Measurements from ENCODE around the gene MDC1.

The MDC1 gene

DNA sequence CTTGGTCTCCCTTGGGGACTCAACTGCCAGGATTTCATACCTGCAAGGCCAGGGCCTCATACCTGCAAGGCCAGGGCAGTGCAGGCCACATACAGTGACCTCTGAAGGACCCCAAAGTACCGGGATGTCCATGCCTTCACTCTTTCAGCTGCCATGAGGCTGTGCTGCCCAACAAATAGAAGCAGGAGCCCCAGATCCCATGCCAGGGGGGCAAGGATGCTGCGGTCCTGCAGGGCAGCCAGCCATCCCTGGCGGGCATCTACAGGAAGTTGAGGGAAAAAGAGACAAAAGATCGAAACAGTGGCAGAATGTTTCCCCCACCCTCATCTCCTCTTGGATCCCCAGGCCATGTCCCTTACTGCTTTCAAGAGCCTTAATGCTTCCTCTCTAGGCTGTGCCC is 27.1 kb downstream of the MDC1 start:
- Histone ChIP-seq H3K9ac (ENCODE audit: low read depth, low read length) (peak overlapping the region; percentile 27; the same call in 1 of the 2 replicates), H3K9me3 (ENCODE audit: control insufficient read depth, insufficient read depth, low read length) (no peaks in the 10 kb centered on the region), H3K27me3 (ENCODE audit: control insufficient read depth, insufficient read depth, low read length) (no peaks in the 10 kb centered on the region), H3K36me3 (ENCODE audit: control insufficient read depth, insufficient read depth, low read length) (no peaks in the 10 kb centered on the region; the same call in 1 of the 2 replicates), H3K4me1 (ENCODE audit: control insufficient read depth, insufficient read depth, low read length) (peaks cover 23% of the 10 kb centered on the region), H3K27ac (ENCODE audit: low read depth, low read length) (peak overlapping the region; percentile 94), H3K4me3 (ENCODE audit: low read depth, low read length) (peak overlapping the region; percentile 84)

DNA sequence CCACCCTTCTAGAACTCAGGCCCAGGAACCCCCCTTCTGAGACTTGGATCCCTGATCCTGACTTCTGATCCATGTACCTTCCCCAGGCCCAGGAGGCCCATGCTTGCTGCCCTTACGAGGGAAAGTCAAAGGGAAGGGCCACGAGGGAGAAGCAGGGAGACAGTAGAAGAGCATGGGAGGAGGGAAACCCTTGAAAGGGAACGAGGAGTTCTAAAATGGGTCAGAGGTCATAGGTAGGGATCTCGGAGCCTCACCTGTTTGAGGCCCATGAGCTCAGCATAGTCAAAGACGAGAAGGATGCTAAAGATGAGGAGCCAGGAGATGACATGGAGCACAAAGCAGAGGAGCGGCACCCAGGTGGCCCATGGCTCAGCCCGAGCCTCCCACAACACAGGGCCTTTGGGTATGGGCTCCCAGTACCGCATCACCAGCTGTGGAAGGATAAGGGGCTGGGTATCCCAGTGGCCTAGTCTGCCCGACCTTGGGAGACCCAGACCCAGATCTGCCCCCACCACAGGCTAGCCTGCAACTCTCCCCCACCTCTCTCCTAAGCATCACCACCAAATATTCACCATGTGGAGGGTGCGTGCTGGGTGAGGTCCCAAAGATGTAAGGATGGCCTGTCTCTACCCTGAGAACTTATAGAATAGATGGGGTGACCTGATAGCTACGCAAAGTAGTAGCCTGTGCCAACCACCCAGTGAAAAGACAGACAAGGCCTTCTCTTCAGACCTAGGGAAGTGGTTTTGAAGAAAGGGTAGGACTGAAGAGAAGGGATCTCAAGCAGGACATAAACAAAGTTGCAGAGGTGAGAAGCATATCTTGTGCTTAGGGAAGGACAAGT is 27.8 kb downstream of the MDC1 start:
- Histone ChIP-seq H3K9ac (ENCODE audit: low read depth, low read length) (no peak overlapping the region), H3K27ac (ENCODE audit: low read depth, low read length) (no peak overlapping the region), H3K4me3 (ENCODE audit: low read depth, low read length) (no peak overlapping the region), H3K27me3 (ENCODE audit: control insufficient read depth, insufficient read depth, low read length) (no peaks in the 10 kb centered on the region), H3K4me1 (ENCODE audit: control insufficient read depth, insufficient read depth, low read length) (peaks cover 24% of the 10 kb centered on the region), H3K36me3 (ENCODE audit: control insufficient read depth, insufficient read depth, low read length) (no peaks in the 10 kb centered on the region; the same call in 1 of the 2 replicates), H3K9me3 (ENCODE audit: control insufficient read depth, insufficient read depth, low read length) (no peaks in the 10 kb centered on the region)

DNA sequence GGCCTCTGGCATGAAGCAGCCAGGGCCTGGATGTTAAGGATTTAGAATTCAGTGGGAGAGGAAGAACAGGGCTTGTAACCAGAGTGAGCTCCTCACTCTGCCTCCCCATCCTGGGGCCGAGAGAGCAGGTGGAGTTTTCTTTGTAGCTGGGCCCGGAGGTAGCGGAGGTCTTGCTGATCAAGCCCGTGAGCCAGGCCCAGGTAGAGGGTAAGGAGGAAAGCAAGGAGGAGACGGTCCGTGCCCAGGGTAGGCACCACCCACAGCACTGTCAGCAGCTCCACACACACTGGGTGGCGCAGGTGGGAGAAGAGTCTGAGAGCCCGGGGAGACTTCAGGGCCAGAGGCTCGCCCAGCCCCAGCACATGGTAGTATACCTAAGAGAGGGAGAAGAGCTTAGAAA is 28.5 kb downstream of the MDC1 start:
- H3K4me1 ChIP-seq (ENCODE audit: control insufficient read depth, insufficient read depth, low read length), result peaks cover 29% of the 10 kb centered on the region
- no peaks in the 10 kb centered on the region for H3K9me3 ChIP-seq (ENCODE audit: control insufficient read depth, insufficient read depth, low read length)
- H3K27ac ChIP-seq (ENCODE audit: low read depth, low read length), result no peak overlapping the region
- H3K27me3 ChIP-seq (ENCODE audit: control insufficient read depth, insufficient read depth, low read length), result no peaks in the 10 kb centered on the region
- H3K4me3 ChIP-seq (ENCODE audit: low read depth, low read length), result no peak overlapping the region
- no peaks in the 10 kb centered on the region; the same call in 1 of the 2 replicates for H3K36me3 ChIP-seq (ENCODE audit: control insufficient read depth, insufficient read depth, low read length)
- H3K9ac ChIP-seq (ENCODE audit: low read depth, low read length), result no peak overlapping the region

DNA sequence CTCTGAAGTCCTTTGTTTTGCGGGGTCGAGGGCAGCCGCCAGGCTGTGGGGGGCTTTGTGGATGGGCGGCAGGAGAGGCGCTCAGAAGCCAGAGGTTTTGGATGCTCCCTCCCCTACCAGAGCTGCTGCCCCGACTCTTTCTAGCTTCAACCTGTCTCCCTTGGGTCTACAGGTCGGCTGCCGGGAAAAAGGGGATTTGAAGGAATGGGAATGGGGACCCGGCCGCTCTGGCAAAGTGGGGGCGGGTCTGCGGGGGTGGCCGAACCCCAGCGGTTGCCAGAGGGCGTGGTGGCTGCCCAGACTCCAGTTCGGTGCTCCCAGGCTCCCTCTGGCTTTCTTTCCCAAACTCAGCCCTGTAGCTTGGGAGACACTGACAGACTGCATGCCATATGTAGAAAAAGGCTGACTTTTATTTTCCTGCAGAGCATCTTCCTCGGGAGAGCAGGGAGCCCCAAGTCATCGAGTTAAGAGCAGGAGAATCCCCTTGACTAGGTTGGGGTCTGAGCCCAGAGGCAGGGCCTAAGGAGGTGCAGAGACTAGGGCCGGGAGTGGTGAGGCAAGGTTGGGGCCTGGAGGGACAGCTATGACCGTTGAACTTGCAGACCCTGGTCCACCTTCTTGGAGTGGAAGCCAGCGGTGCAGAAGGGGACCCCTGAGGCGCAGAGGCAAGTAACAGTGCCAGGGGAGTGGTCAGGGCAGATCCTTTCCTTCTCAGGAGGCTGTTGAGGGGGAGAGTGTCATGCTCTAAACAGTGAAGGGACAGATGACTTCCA is 29.2 kb downstream of the MDC1 start:
- Histone ChIP-seq H3K4me1 (ENCODE audit: control insufficient read depth, insufficient read depth, low read length) (peaks cover 36% of the 10 kb centered on the region), H3K4me3 (ENCODE audit: low read depth, low read length) (peak overlapping the region; percentile 92), H3K9me3 (ENCODE audit: control insufficient read depth, insufficient read depth, low read length) (no peaks in the 10 kb centered on the region), H3K9ac (ENCODE audit: low read depth, low read length) (peak overlapping the region; percentile 45; the same call in 1 of the 2 replicates), H3K36me3 (ENCODE audit: control insufficient read depth, insufficient read depth, low read length) (no peaks in the 10 kb centered on the region; the same call in 1 of the 2 replicates), H3K27ac (ENCODE audit: low read depth, low read length) (peak overlapping the region; percentile 84), H3K27me3 (ENCODE audit: control insufficient read depth, insufficient read depth, low read length) (no peaks in the 10 kb centered on the region)

DNA sequence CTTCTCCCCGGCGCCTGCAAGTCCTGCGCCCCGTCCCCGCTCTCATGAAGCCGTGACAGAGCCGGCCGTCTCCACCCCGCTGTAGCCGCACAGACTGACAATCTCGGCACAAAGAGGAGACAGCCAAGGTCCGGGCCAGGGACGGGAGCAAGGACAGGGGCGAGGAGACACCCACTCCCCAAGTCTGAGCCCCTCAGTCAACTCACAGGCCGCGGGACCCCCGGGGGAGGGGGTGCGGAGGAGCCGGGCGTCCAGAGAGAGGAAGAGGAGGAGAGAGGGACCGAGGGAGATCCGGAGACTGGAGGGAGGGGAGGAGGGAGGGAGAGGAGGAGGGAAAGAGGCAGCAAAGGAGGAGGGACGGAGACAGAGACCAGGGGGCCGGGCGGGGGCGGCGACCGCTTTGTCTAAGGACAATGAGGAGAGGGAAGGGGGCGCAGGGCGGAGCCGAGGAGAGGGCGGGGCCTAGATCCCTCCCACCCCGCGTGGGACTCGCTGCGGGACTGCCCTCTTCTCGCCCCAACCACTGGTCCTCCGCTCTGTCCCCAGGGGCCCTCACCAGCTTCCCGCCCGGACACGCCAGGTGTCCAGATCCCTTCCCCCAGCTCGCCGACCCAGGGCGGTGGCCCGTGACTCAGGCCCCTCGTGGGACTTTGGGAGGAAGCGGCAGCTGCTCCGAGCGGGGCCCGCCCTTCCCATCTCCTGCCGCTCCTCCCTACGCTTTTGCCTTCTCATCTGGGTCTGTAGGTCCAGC is 30.0 kb downstream of the MDC1 start:
- Histone ChIP-seq H3K9me3 (ENCODE audit: control insufficient read depth, insufficient read depth, low read length) (no peaks in the 10 kb centered on the region), H3K9ac (ENCODE audit: low read depth, low read length) (peak overlapping the region; percentile 45; the same call in 1 of the 2 replicates), H3K4me1 (ENCODE audit: control insufficient read depth, insufficient read depth, low read length) (peaks cover 43% of the 10 kb centered on the region), H3K27me3 (ENCODE audit: control insufficient read depth, insufficient read depth, low read length) (no peaks in the 10 kb centered on the region), H3K27ac (ENCODE audit: low read depth, low read length) (peak overlapping the region; percentile 84), H3K4me3 (ENCODE audit: low read depth, low read length) (peak overlapping the region; percentile 92), H3K36me3 (ENCODE audit: control insufficient read depth, insufficient read depth, low read length) (no peaks in the 10 kb centered on the region; the same call in 1 of the 2 replicates)

DNA sequence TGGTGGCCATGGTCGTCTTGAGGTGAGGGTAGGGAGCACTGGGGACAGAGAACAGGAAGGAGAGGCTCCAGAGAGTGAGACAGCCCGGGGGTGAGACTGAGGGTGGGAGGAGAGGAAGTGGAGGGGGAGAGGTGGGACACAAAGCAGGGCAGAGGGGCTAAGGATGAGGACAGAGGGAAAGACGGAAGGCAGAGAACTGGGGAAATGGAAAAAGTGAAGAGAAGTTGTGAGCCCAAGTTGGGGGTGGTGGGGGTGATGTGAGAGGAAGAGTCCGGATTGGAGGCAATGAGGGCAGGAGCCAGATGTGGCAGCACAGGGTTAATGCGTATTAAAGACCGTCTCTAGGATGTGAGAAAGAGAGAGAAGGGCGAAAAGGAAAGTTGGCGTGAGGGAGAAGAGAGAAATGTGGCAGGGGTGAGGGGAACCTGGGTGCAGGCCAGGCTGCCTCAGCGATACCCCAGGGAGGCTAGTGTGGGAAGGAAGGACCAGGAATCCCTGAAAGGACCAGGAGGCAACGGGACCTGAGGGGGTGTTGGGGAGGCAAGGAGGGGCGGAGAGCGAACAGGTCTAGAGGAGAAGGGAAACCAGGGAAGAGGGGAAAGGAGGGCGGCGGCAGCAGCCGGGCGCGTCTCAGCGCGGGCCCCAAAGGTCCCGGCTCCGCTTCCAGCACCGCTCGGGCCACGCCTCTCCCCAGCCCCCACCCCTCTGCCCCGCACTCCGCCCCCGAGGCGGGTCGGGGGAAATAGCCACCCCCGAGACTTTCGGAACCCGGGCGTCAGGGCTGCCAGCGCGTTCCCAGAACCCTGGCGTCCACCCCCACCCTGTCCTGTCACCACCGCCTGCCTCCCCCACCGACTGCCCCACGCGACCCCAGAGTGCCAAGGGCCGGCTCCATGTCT is 30.8 kb downstream of the MDC1 start, which contains the start of gene PPP1R18:
Gene PPP1R18, minus strand, starts transcription at position 637 of the 899 bp plus-strand sequence. Its CDS starts 627 bp downstream, at position 10.
- H3K9ac ChIP-seq (ENCODE audit: low read depth, low read length), result peak within 1 kb of the TSS; percentile 45; the same call in 1 of the 2 replicates
- peak within 1 kb of the TSS; percentile 84 for H3K27ac ChIP-seq (ENCODE audit: low read depth, low read length)
- no peaks in the 10 kb centered on the region for H3K27me3 ChIP-seq (ENCODE audit: control insufficient read depth, insufficient read depth, low read length)
- H3K4me3 ChIP-seq (ENCODE audit: low read depth, low read length), result peak within 1 kb of the TSS; percentile 92
- no peaks in the 10 kb centered on the region; the same call in 1 of the 2 replicates for H3K36me3 ChIP-seq (ENCODE audit: control insufficient read depth, insufficient read depth, low read length)
- no peaks in the 10 kb centered on the region for H3K9me3 ChIP-seq (ENCODE audit: control insufficient read depth, insufficient read depth, low read length)
- H3K4me1 ChIP-seq (ENCODE audit: control insufficient read depth, insufficient read depth, low read length), result peaks cover 43% of the 10 kb centered on the region

DNA sequence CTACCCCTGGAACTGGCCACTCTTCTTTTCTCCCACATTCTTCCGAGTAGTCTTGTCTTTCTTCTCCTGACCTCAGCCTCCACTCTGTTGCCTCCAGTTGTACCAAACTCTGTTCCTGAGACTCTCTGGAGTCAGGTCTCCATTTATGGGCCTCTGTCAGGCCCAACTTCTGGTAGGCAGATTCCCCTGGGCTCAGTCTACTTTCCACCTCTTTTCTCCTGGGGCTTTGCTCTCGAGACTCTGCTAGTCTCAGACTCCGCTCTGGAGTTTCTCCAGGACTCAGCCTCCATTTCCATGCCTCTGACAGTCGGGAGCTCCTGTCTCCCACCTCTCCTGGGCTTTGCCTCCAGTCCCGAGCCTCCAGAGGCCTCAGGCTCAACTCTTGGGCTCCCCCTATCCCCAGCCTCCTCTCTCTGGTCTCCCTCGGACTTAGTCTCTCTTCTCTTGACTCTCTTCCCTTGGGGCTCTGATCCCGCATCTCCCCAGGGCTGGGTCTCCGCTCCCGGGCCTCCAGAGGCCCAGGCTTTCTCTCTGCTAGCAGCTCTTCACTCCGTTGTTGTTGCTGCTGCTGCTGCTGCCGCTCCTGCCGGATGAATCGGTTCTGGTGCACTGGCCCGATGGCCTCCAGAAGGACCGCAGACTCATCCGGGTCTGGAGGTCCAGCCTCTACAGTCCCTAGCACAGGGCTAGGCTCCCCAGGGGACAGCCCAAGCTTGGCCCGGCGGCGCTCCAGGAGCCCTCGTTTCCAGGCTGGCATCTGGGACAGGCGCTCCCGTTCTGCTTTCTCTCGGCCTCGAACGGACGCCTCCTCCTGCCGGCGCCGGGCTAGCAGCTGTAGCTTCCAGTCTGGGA is 31.7 kb downstream of the MDC1 start:
- no peak overlapping the region for H3K9ac ChIP-seq (ENCODE audit: low read depth, low read length)
- H3K27me3 ChIP-seq (ENCODE audit: control insufficient read depth, insufficient read depth, low read length), result no peaks in the 10 kb centered on the region
- no peaks in the 10 kb centered on the region; the same call in 1 of the 2 replicates for H3K36me3 ChIP-seq (ENCODE audit: control insufficient read depth, insufficient read depth, low read length)
- peak overlapping the region; percentile 92 for H3K4me3 ChIP-seq (ENCODE audit: low read depth, low read length)
- peaks cover 42% of the 10 kb centered on the region for H3K4me1 ChIP-seq (ENCODE audit: control insufficient read depth, insufficient read depth, low read length)
- no peak overlapping the region for H3K27ac ChIP-seq (ENCODE audit: low read depth, low read length)
- H3K9me3 ChIP-seq (ENCODE audit: control insufficient read depth, insufficient read depth, low read length), result no peaks in the 10 kb centered on the region

DNA sequence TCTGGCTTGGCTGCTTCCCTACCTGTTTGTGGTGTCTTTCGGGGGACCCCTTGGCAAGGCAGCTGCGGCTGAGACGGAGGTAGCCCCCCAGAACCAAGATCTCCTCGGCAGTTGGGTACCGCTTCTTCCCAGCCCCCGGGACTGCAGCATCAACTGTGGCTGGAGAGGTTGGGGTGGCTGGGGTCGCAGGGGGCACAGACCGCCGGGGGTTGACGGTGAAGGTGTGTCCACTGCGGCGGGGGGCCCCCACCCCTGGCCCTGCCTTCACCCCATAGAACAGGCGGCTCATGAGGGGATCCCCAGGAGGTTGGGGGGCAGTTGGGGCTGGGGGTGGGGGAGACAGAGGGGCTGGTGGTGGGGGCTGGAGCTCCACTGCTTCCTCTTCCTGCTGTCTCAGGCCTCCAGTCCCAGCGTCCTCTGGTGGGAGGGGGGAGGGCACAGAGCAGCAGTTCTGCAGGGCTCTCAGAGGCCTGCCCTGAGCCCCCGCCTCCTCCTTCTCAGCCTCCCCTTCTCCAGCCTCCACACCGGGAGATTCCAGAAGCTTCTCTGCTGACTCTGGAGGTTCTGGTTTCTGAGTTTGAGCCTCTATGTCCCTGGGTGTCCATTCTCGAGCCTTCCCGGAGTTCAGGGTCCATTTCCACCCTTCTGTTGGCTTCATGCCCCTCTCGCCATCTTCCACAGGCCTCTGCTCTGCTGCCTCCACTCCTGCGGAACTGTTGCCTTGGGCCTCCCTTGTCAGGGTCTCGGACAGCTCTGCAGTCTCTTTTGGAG is 32.5 kb downstream of the MDC1 start:
- Histone ChIP-seq H3K4me1 (ENCODE audit: control insufficient read depth, insufficient read depth, low read length) (peaks cover 39% of the 10 kb centered on the region), H3K27me3 (ENCODE audit: control insufficient read depth, insufficient read depth, low read length) (no peaks in the 10 kb centered on the region), H3K4me3 (ENCODE audit: low read depth, low read length) (peak overlapping the region; percentile 35; the same call in 1 of the 2 replicates), H3K9ac (ENCODE audit: low read depth, low read length) (no peak overlapping the region), H3K27ac (ENCODE audit: low read depth, low read length) (no peak overlapping the region), H3K9me3 (ENCODE audit: control insufficient read depth, insufficient read depth, low read length) (no peaks in the 10 kb centered on the region), H3K36me3 (ENCODE audit: control insufficient read depth, insufficient read depth, low read length) (no peaks in the 10 kb centered on the region; the same call in 1 of the 2 replicates)

DNA sequence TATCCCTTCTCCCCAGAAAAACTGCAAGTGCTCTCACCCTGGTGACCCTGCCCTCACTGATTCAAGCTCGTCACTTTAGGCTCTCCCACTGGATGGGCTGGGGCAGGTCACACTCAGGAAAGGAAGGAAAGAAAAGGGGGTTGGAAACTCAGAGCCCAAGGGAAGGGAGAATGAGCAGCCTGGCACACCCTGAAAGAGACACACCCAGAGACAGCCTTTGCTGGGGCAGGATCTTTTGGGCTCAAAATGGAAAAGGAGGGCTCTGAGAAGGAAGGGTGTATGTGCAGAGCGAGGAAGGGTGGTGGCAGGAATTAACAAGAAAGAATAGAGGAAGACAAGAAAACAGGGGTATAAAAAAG is 33.1 kb downstream of the MDC1 start:
- Histone ChIP-seq H3K4me1 (ENCODE audit: control insufficient read depth, insufficient read depth, low read length) (peaks cover 39% of the 10 kb centered on the region), H3K27me3 (ENCODE audit: control insufficient read depth, insufficient read depth, low read length) (no peaks in the 10 kb centered on the region), H3K9me3 (ENCODE audit: control insufficient read depth, insufficient read depth, low read length) (no peaks in the 10 kb centered on the region), H3K4me3 (ENCODE audit: low read depth, low read length) (peak overlapping the region; percentile 27; the same call in 1 of the 2 replicates), H3K9ac (ENCODE audit: low read depth, low read length) (no peak overlapping the region), H3K27ac (ENCODE audit: low read depth, low read length) (no peak overlapping the region), H3K36me3 (ENCODE audit: control insufficient read depth, insufficient read depth, low read length) (no peaks in the 10 kb centered on the region; the same call in 1 of the 2 replicates)

All from HUES48 (cell line).